Adrenal gland (tissue), 12 donors: ENCODE results near the gene CUX1. TPM values are rescaled to one million over a fixed set of nuclear protein-coding genes. Genes with fewer than 3 reads are reported as not detected.

Experiments
- DNase-seq, 7 donors: peaks; one replicate each; pipeline ENCODE4 v3.0.0-alpha.2; 2019 to 2020
- H3K27ac ChIP-seq, 5 donors: fragments of 200-600 bp; sonication (generic) in 4 of 5; 1 replicate in 3 of 5; 2 replicates in 2 of 5; pipeline versions ENCODE4 v1.5.1 to v1.8.0; 2016 to 2020; ENCODE audit warnings: mild to moderate bottlenecking in 1 of 5
- H3K27me3 ChIP-seq: fragments of 200-600 bp; 2 replicates; pipeline ENCODE4 v1.8.0; 2021
- H3K36me3 ChIP-seq, 2 donors: fragments of 200-600 bp; replicated peaks in 1 of 2; 1 replicate in 1 of 2; 2 replicates in 1 of 2; pipeline versions ENCODE4 v1.5.1 to v1.8.0; 2018 to 2022
- H3K4me1 ChIP-seq, 2 donors: fragments of 200-600 bp; replicated peaks in 1 of 2; 1 replicate in 1 of 2; 2 replicates in 1 of 2; pipeline versions ENCODE4 v1.5.1 to v1.8.0; 2018 to 2021
- H3K4me3 ChIP-seq, 4 donors: fragments of 200-600 bp; sonication (generic) in 3 of 4; one replicate each; pipeline ENCODE4 v1.5.1; 2016 to 2018
- H3K9me3 ChIP-seq, 3 donors: fragments of 200-600 bp; sonication (generic) in 1 of 3; replicated peaks in 1 of 3; 1 replicate in 2 of 3; 2 replicates in 1 of 3; pipeline versions ENCODE4 v1.5.1 to v1.8.0; 2016 to 2021
- POLR2A ChIP-seq, 2 donors: fragments of 450-650 bp; IDR thresholded peaks; one replicate each; pipeline ENCODE4 v1.6.1; 2017; ENCODE audit warnings: antibody characterized with exemption in 2 of 2, mild to moderate bottlenecking in 2 of 2, moderate library complexity in 1 of 2
- WGBS, 4 donors: extraction: QIAGEN DNeasy Blood & Tissue Kit in 2 of 4; methylation state at CpG; one replicate each; pipeline versions ENCODE4 v1.1.5 to v1.1.7; 2013 to 2017; 5-methylcytosine and 5-hydroxymethylcytosine counted together
- intact Hi-C, 2 donors: fragments of 100-400 bp; cut with DNase I; formaldehyde crosslinking; loops; one replicate each; pipeline versions ENCODE4 v1.14.1 to v1.15.0; 2022 to 2023
- polyA plus RNA-seq, 3 donors: library from polyadenylated mRNA; stranded (reverse); fragments of 200-250 nt in 2 of 3; fragments of 350-450 nt in 1 of 3; fragmentation: Illumina TruSeq in 1 of 3; extraction: RNeasy Lipid Tissue Mini Kit (QIAGEN cat#74804) in 1 of 3; gene quantifications; one replicate each; pipeline ENCODE4 v1.2.3, GENCODE V29; 2013 to 2014
- total RNA-seq, 9 donors: library from RNA; depleted of rRNA in 4 of 9; stranded (reverse); fragments of >200 nt in 4 of 9; fragments of 120-200 nt in 1 of 9; fragmentation: NEBNext Ultra II Directional in 1 of 9; extraction: Animal tissue kit (Norgen Biotek cat#: 25700) in 1 of 9; gene quantifications; one replicate each; pipeline versions ENCODE4 v1.1.0 to v1.2.4, GENCODE V29; 2013 to 2023
- TF ChIP-seq, protein P1 (sequence below), 6 experiments: fragments of 450-650 bp in 4 of 6; fragments of 200-600 bp in 2 of 6; sonication (generic) in 1 of 6; IDR thresholded peaks; 1 replicate in 5 of 6; 2 replicates in 1 of 6; pipeline versions ENCODE4 v1.5.1 to v1.8.0; 2016 to 2021; ENCODE audit warnings: antibody characterized with exemption in 6 of 6, mild to moderate bottlenecking in 2 of 6, moderate library complexity in 1 of 6
- donor health status: healthy with polysubstance abuse.
- donor health status: Bipolar disorder and iron deficiency.
- donor health status: DM: yes; HTN: yes; CAD: no.
- donor health status: DM: no; HTN: no; CAD: no.
- donor health status: DM: no; HTN: no; CAD: no.
- donor health status: DM: yes; HTN: yes; CAD: no.

The CUX1 gene
- total and polyA plus RNA-seq, 12 donors, result 17.2 to 72.6 (median 58.3) TPM

DNA sequence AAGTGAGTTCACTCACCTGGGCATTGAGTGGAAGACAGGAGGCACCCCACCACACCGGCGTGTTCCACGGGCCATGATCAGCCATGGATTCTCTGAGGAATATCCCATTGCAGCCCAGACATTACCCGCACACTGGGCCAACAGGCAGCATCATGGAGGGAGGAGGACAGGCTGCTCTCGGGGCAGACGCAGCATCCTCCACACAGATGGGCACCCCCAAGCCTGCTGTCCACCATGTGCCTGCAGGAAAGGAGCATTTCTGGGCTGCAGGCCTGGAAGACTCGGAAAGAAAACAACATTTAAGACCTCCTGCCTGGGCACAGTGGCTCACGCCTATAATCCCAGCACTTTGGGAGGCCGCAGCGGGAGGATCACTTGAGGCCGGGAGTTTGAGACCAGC, 398.3 kb downstream of the CUX1 start:
- WGBS, 4 donors, result 91 to 100% (median 93%) methylated on average over 4 to 11 of the region's 11 CpGs

DNA sequence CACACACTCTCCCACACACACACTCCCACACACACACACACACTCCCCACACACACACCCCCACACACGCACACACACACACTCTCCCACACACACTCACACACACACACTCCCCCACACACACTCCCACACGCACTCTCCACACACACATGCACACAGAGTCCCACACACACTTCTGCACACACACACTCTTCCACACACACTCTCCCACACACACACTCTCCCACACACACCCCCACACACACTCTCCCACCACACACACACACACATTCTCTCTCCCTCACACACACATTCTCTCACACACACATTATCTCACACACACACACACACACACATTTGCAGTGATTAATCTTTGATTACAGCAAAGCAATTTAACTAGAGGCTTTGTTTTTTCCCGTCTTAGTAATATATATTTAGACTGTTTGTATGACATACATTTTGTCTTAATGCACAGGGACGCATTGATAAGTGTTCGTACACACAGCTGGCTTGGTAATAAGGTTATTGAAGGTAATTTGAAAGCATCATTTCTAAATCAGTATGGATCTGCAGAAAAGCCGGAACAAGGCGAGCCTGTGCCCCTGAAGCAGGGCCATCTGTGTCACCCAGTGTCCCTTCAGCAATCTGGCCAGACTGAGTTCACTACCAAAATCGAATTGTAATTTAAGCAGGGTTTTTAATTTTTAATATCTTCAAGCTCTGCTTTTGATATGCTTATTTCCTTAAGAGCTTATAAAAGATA, 399.3 kb downstream of the CUX1 start:
- Histone ChIP-seq H3K36me3 (no peaks in the 10 kb centered on the region), H3K4me3 (no peak overlapping the region), H3K4me1 (no peaks in the 10 kb centered on the region), H3K27ac (no peak overlapping the region), H3K27me3 (no peaks in the 10 kb centered on the region), H3K9me3 (no peaks in the 10 kb centered on the region)
- no peak for TF ChIP-seq POLR2A (IDR thresholded peaks at IDR 0.05)
- TF ChIP-seq, protein P1, sequence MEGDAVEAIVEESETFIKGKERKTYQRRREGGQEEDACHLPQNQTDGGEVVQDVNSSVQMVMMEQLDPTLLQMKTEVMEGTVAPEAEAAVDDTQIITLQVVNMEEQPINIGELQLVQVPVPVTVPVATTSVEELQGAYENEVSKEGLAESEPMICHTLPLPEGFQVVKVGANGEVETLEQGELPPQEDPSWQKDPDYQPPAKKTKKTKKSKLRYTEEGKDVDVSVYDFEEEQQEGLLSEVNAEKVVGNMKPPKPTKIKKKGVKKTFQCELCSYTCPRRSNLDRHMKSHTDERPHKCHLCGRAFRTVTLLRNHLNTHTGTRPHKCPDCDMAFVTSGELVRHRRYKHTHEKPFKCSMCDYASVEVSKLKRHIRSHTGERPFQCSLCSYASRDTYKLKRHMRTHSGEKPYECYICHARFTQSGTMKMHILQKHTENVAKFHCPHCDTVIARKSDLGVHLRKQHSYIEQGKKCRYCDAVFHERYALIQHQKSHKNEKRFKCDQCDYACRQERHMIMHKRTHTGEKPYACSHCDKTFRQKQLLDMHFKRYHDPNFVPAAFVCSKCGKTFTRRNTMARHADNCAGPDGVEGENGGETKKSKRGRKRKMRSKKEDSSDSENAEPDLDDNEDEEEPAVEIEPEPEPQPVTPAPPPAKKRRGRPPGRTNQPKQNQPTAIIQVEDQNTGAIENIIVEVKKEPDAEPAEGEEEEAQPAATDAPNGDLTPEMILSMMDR (IDR thresholded peaks at IDR 0.05), result no peak
- intact Hi-C loops, result no loop called here
- 89 to 98% (median 94%) methylated on average over 7 to 8 of the region's 8 CpGs for WGBS, 4 donors
- DNase-seq, result no peak

More for the DNA sequence above, 398.3 kb downstream of the CUX1 start:
- H3K4me3 ChIP-seq, result no peak overlapping the region
- H3K9me3 ChIP-seq, result no peaks in the 10 kb centered on the region
- intact Hi-C loops, result no loop called here
- no peaks in the 10 kb centered on the region for H3K27me3 ChIP-seq
- H3K4me1 ChIP-seq, result no peaks in the 10 kb centered on the region
- H3K27ac ChIP-seq, result no peak overlapping the region
- H3K36me3 ChIP-seq, result no peaks in the 10 kb centered on the region
- no peak for DNase-seq
- TF ChIP-seq, protein P1 (IDR thresholded peaks at IDR 0.05), result no peak
- TF ChIP-seq POLR2A (IDR thresholded peaks at IDR 0.05), result no peak

- Histone ChIP-seq H3K27me3 (no peaks in the 10 kb centered on the region), H3K36me3 (no peaks in the 10 kb centered on the region), H3K9me3 (no peaks in the 10 kb centered on the region), H3K4me1 (peaks cover 3 to 8% of the 10 kb centered on the region in 2 donors), H3K27ac (no peak overlapping the region), H3K4me3 (no peak overlapping the region)
- 95 to 98% (median 96%) methylated on average over 14 of the region's 14 CpGs for WGBS, 4 donors
- DNase-seq, result no peak
- intact Hi-C loops, result loop anchor here in 1 of 2 donors (10.0 kb wide), 1 partner anchor 406 kb away; the partner anchor contains the start of gene CUX1
- TF ChIP-seq, protein P1 (IDR thresholded peaks at IDR 0.05), result no peak
- TF ChIP-seq POLR2A (IDR thresholded peaks at IDR 0.05), result no peak
Measured at GRCh38 chr7:102220229-102220850, 402.9 kb downstream of the CUX1 start.

DNA sequence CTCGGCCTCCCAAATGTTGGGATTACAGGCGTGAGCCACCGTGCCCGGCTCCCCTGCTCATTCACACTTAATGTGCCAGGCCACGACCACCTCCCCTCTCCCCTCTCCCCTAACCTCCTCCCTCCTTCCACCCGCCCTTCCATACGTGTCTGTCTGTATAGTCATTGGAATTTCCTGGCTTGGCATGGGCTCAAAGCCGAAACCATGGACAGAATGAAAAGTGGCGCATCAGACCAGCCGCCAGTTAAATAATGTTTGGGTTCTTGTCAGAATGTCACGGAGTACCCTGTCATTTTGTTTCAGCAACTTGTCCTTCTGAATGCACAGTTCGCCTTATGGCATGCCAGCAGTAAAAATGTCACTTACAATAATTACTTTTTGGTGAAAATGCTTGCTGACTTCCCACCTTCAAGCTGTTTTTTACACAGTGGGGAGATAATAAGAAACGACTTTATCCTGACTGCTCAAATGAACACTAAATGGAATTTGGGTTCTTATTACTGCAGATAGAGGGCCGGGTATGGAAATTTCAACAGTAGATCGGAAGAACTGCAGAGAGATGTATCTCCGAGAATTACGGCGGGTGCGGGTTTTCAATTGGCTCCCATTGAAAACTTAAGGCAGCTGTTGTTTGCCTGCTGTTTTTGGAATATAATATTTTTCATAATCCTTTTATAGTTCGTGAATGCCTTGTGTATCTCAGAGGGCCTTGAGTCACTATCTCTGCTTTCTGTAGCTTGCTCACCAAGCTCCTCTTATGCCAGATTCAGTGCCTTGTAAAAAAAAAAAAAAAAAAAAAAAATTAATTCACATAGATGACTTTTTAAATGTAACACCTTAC, 403.8 kb downstream of the CUX1 start:
- no peak for DNase-seq
- H3K36me3 ChIP-seq, result no peaks in the 10 kb centered on the region
- H3K4me1 ChIP-seq, result peaks cover 3 to 8% of the 10 kb centered on the region in 2 donors
- H3K27ac ChIP-seq, result no peak overlapping the region
- H3K27me3 ChIP-seq, result no peaks in the 10 kb centered on the region
- no peaks in the 10 kb centered on the region for H3K9me3 ChIP-seq
- no peak overlapping the region for H3K4me3 ChIP-seq
- 86 to 91% (median 89%) methylated on average over 20 of the region's 20 CpGs for WGBS, 4 donors
- TF ChIP-seq POLR2A (IDR thresholded peaks at IDR 0.05), result no peak
- TF ChIP-seq, protein P1 (IDR thresholded peaks at IDR 0.05), result no peak
- intact Hi-C loops, result loop anchor here in 1 of 2 donors (10.0 kb wide), 1 partner anchor 406 kb away; the partner anchor contains the start of gene CUX1
